ENCODE data around the gene PRR14L.
"Not testable (repeated sequence)": the region's sequence is repeated elsewhere in the genome, so short reads cannot be mapped to it uniquely, and the experiment has no call there.

The PRR14L gene

GRCh38 chr22:31753634-31754501 lies 3.9 kb upstream of the PRR14L start, which contains the start of gene DEPDC5:
Gene DEPDC5, plus strand, starts transcription at chr22:31754019. Its CDS starts 903 bp downstream, at chr22:31754922.
- Histone ChIP-seq H3K27me3 (ENCODE audit: control insufficient read depth, insufficient read depth, low read length) (no peaks in the 10 kb centered on the region), H3K27ac (ENCODE audit: low read depth, low read length) (peak within 1 kb of the TSS; percentile 67), H3K36me3 (ENCODE audit: control insufficient read depth, insufficient read depth, low read length) (peaks cover 14% of the 10 kb centered on the region), H3K4me3 (ENCODE audit: low read depth, low read length) (peak within 1 kb of the TSS; percentile 69), H3K9ac (ENCODE audit: low read length) (peak within 1 kb of the TSS; percentile 81), H3K4me1 (ENCODE audit: control insufficient read depth, insufficient read depth, low read length) (peaks cover 29% of the 10 kb centered on the region), H3K9me3 (ENCODE audit: control insufficient read depth, insufficient read depth, low read depth, low read length) (no peaks in the 10 kb centered on the region)

GRCh38 chr22:31753005-31753633 lies 3.2 kb upstream of the PRR14L start:
- Histone ChIP-seq H3K27me3 (ENCODE audit: control insufficient read depth, insufficient read depth, low read length) (no peaks in the 10 kb centered on the region), H3K4me3 (ENCODE audit: low read depth, low read length) (peak overlapping the region; percentile 63), H3K4me1 (ENCODE audit: control insufficient read depth, insufficient read depth, low read length) (peaks cover 33% of the 10 kb centered on the region), H3K36me3 (ENCODE audit: control insufficient read depth, insufficient read depth, low read length) (peaks cover 7% of the 10 kb centered on the region; the same call in 1 of the 2 replicates), H3K9me3 (ENCODE audit: control insufficient read depth, insufficient read depth, low read depth, low read length) (no peaks in the 10 kb centered on the region), H3K9ac (ENCODE audit: low read length) (peak overlapping the region; percentile 81), H3K27ac (ENCODE audit: low read depth, low read length) (peak overlapping the region; percentile 67)

- Histone ChIP-seq H3K27me3 (ENCODE audit: control insufficient read depth, insufficient read depth, low read length) (no peaks in the 10 kb centered on the region), H3K4me1 (ENCODE audit: control insufficient read depth, insufficient read depth, low read length) (peaks cover 40% of the 10 kb centered on the region), H3K36me3 (ENCODE audit: control insufficient read depth, insufficient read depth, low read length) (0 out of 2 replicates have a peak, but pooled peaks cover 7% of the 10 kb centered on the region), H3K9me3 (ENCODE audit: control insufficient read depth, insufficient read depth, low read depth, low read length) (no peaks in the 10 kb centered on the region), H3K9ac (ENCODE audit: low read length) (peak overlapping the region; percentile 81), H3K27ac (ENCODE audit: low read depth, low read length) (no peak overlapping the region), H3K4me3 (ENCODE audit: low read depth, low read length) (peak overlapping the region; percentile 63)
These were observed 2.3 kb upstream of the PRR14L start for GRCh38 chr22:31752096-31752847.

- Histone ChIP-seq H3K4me3 (ENCODE audit: low read depth, low read length) (peak overlapping the region; percentile 92), H3K27ac (ENCODE audit: low read depth, low read length) (no peak overlapping the region), H3K36me3 (ENCODE audit: control insufficient read depth, insufficient read depth, low read length) (peaks cover 9% of the 10 kb centered on the region), H3K4me1 (ENCODE audit: control insufficient read depth, insufficient read depth, low read length) (peaks cover 40% of the 10 kb centered on the region), H3K9ac (ENCODE audit: low read length) (peak overlapping the region; percentile 21), H3K27me3 (ENCODE audit: control insufficient read depth, insufficient read depth, low read length) (no peaks in the 10 kb centered on the region), H3K9me3 (ENCODE audit: control insufficient read depth, insufficient read depth, low read depth, low read length) (no peaks in the 10 kb centered on the region)
These were observed 693 bp upstream of the PRR14L start for GRCh38 chr22:31750365-31751284.

- H3K9me3 ChIP-seq (ENCODE audit: control insufficient read depth, insufficient read depth, low read depth, low read length): no peaks in the 10 kb centered on the region
- peaks cover 14% of the 10 kb centered on the region for H3K36me3 ChIP-seq (ENCODE audit: control insufficient read depth, insufficient read depth, low read length)
- peak overlapping the region; percentile 92 for H3K4me3 ChIP-seq (ENCODE audit: low read depth, low read length)
- peaks cover 32% of the 10 kb centered on the region for H3K4me1 ChIP-seq (ENCODE audit: control insufficient read depth, insufficient read depth, low read length)
- H3K27me3 ChIP-seq (ENCODE audit: control insufficient read depth, insufficient read depth, low read length): no peaks in the 10 kb centered on the region
- H3K9ac ChIP-seq (ENCODE audit: low read length): peak overlapping the region; percentile 97
- peak overlapping the region; percentile 92 for H3K27ac ChIP-seq (ENCODE audit: low read depth, low read length)
These were observed 1.4 kb downstream of the PRR14L start for GRCh38 chr22:31748490-31748889.

- H3K36me3 ChIP-seq (ENCODE audit: control insufficient read depth, insufficient read depth, low read length): peaks cover 18% of the 10 kb centered on the region
- peaks cover 24% of the 10 kb centered on the region for H3K4me1 ChIP-seq (ENCODE audit: control insufficient read depth, insufficient read depth, low read length)
- peak overlapping the region; percentile 92 for H3K27ac ChIP-seq (ENCODE audit: low read depth, low read length)
- H3K4me3 ChIP-seq (ENCODE audit: low read depth, low read length): peak overlapping the region; percentile 92
- H3K9me3 ChIP-seq (ENCODE audit: control insufficient read depth, insufficient read depth, low read depth, low read length): no peaks in the 10 kb centered on the region
- H3K27me3 ChIP-seq (ENCODE audit: control insufficient read depth, insufficient read depth, low read length): no peaks in the 10 kb centered on the region
- peak overlapping the region; percentile 25 for H3K9ac ChIP-seq (ENCODE audit: low read length)
These were observed 2.5 kb downstream of the PRR14L start for GRCh38 chr22:31747441-31747840.

- no peak overlapping the region for H3K4me3 ChIP-seq (ENCODE audit: low read depth, low read length)
- H3K9ac ChIP-seq (ENCODE audit: low read length): no peak overlapping the region
- no peaks in the 10 kb centered on the region for H3K9me3 ChIP-seq (ENCODE audit: control insufficient read depth, insufficient read depth, low read depth, low read length)
- H3K27ac ChIP-seq (ENCODE audit: low read depth, low read length): no peak overlapping the region
- H3K27me3 ChIP-seq (ENCODE audit: control insufficient read depth, insufficient read depth, low read length): no peaks in the 10 kb centered on the region
- peaks cover 12% of the 10 kb centered on the region for H3K4me1 ChIP-seq (ENCODE audit: control insufficient read depth, insufficient read depth, low read length)
- H3K36me3 ChIP-seq (ENCODE audit: control insufficient read depth, insufficient read depth, low read length): peaks cover 43% of the 10 kb centered on the region
These were observed 6.1 kb downstream of the PRR14L start for GRCh38 chr22:31743871-31744270.

GRCh38 chr22:31742682-31743081 lies 7.2 kb downstream of the PRR14L start:
- H3K27ac ChIP-seq (ENCODE audit: low read depth, low read length): no peak overlapping the region
- H3K9me3 ChIP-seq (ENCODE audit: control insufficient read depth, insufficient read depth, low read depth, low read length): no peaks in the 10 kb centered on the region
- H3K27me3 ChIP-seq (ENCODE audit: control insufficient read depth, insufficient read depth, low read length): no peaks in the 10 kb centered on the region
- H3K36me3 ChIP-seq (ENCODE audit: control insufficient read depth, insufficient read depth, low read length): peaks cover 51% of the 10 kb centered on the region
- peaks cover 3% of the 10 kb centered on the region for H3K4me1 ChIP-seq (ENCODE audit: control insufficient read depth, insufficient read depth, low read length)
- H3K9ac ChIP-seq (ENCODE audit: low read length): no peak overlapping the region
- no peak overlapping the region for H3K4me3 ChIP-seq (ENCODE audit: low read depth, low read length)

GRCh38 chr22:31742115-31742514 lies 7.8 kb downstream of the PRR14L start:
- H3K36me3 ChIP-seq (ENCODE audit: control insufficient read depth, insufficient read depth, low read length): peaks cover 55% of the 10 kb centered on the region
- no peak overlapping the region for H3K4me3 ChIP-seq (ENCODE audit: low read depth, low read length)
- H3K9ac ChIP-seq (ENCODE audit: low read length): no peak overlapping the region
- H3K9me3 ChIP-seq (ENCODE audit: control insufficient read depth, insufficient read depth, low read depth, low read length): no peaks in the 10 kb centered on the region
- no peaks in the 10 kb centered on the region for H3K27me3 ChIP-seq (ENCODE audit: control insufficient read depth, insufficient read depth, low read length)
- no peaks in the 10 kb centered on the region for H3K4me1 ChIP-seq (ENCODE audit: control insufficient read depth, insufficient read depth, low read length)
- no peak overlapping the region for H3K27ac ChIP-seq (ENCODE audit: low read depth, low read length)

- H3K27me3 ChIP-seq (ENCODE audit: control insufficient read depth, insufficient read depth, low read length); H3K27ac ChIP-seq (ENCODE audit: low read depth, low read length); H3K9ac ChIP-seq (ENCODE audit: low read length); H3K4me3 ChIP-seq (ENCODE audit: low read depth, low read length); H3K9me3 ChIP-seq (ENCODE audit: control insufficient read depth, insufficient read depth, low read depth, low read length); H3K4me1 ChIP-seq (ENCODE audit: control insufficient read depth, insufficient read depth, low read length): not testable (repeated sequence)
- H3K36me3 ChIP-seq (ENCODE audit: control insufficient read depth, insufficient read depth, low read length): peaks cover 54% of the 10 kb centered on the region
These were observed 9.6 kb downstream of the PRR14L start for GRCh38 chr22:31740314-31740713.
